Measurements from ENCODE around the gene TMEM89. TPM values are rescaled to one million over a fixed set of nuclear protein-coding genes. Genes with fewer than 3 reads are reported as not detected.

TMEM89 gene
- total RNA-seq, 4 donors from 2014 or later = not detected

GRCh38 chr3:48652923-48653715 is 31.6 kb upstream of the TMEM89 start:
- no peak for ATAC-seq (ENCODE audit: low FRiP score)
- TF ChIP-seq CTCF (IDR thresholded peaks at IDR 0.05) = no peak
- DNase-seq (ENCODE audit: low spot score) = no peak

GRCh38 chr3:48651771-48652170 is 30.2 kb upstream of the TMEM89 start:
- DNase-seq (ENCODE audit: low spot score) (no peak), ATAC-seq (ENCODE audit: low FRiP score) (no peak)
- no peak for TF ChIP-seq CTCF (IDR thresholded peaks at IDR 0.05)

DNA sequence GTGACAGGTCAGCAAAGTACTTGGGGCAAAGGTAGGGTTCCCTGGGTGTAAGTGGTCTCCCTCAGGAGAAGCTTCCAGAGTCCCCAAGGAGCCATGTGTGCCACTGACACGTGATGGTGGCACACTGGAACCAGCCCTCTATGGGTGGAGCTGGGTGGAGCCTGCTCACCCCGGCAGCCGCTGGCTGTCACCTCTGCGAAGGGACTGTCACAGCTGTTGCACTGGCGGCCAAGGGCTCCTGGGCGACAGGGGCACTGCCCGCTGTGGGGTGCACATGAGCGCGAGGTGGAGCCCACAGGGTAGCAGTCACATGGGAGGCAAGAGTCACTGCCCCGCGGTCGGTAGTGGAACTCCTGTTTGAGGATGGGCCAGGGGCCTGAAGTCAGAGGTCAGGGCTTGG is 29.2 kb upstream of the TMEM89 start:
- no peak for TF ChIP-seq CTCF (IDR thresholded peaks at IDR 0.05)
- DNase-seq (ENCODE audit: low spot score) (no peak), ATAC-seq (ENCODE audit: low FRiP score) (no peak)

- TF ChIP-seq CTCF (IDR thresholded peaks at IDR 0.05) = no peak
- ATAC-seq (ENCODE audit: low FRiP score) (no peak), DNase-seq (ENCODE audit: low spot score) (no peak)
These were observed 26.8 kb upstream of the TMEM89 start for GRCh38 chr3:48648188-48648850.

DNA sequence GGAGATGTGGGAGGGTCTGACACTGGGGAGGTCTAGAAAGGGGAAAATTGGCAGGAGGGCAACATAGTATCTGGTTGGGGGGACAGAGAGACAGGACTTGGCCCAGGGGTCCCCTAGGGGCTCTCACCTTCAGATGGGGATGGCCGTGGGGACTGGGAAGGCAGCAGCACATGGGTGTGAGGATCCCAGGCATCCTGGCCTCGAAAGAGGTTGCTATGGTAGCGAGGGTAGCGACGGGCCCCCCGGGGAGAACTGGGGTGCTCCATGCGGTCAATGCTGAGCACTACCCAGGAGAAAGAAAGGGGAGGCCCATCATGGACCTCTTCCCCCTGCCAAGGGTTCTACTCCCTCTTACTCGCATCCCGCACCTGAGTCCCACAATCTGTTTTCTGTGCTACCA is 26.1 kb upstream of the TMEM89 start:
- TF ChIP-seq CTCF (IDR thresholded peaks at IDR 0.05) = no peak
- DNase-seq (ENCODE audit: low spot score) = no peak
- ATAC-seq (ENCODE audit: low FRiP score) = no peak

DNA sequence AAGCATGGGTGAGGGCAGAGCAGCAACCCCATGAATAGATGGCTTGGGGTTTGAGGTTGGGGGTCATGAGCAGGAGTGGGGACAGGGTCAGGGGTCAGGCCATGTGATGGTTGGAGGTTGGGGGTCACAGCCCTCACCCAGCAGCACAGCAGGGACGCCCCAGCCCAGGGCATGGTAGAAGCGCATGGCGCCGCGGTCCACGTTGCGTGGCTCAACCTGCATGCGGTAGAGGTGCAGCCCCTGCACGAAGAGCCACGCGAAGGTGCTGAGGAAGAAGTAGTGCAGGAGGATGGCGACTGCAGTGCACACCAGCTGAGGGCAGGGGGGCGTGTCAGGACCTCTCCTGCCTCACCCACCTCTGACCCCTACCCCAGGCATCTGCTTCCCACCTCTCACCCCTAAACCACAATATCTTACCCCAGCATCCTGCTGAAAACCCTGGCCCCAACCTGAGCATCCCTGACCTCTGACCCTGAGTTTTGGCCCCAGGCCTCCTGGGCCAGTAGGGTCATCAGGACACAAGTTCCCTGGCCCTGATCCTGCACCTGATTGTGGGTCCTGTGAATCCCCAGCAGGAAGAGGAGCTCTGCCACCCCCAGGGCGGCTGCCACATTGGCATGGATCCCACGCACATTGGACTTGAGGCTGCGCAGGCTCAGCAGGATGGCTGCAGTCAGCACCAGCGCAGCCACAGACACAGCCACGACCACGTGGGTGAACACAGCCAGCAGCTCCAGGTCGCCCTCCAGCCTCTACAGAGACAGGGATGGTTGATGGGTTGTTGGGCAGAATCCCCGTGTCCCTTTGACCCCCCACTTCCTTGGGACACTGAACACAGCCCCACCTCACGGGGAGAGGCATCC is 23.6 kb upstream of the TMEM89 start:
- no peak for TF ChIP-seq CTCF (IDR thresholded peaks at IDR 0.05)
- no peak for ATAC-seq (ENCODE audit: low FRiP score)

More for the DNA sequence above, 23.6 kb upstream of the TMEM89 start:
- no peak for DNase-seq (ENCODE audit: low spot score)
